Measurements from ENCODE around the gene ATXN7L1.
"Not testable (repeated sequence)": the region's sequence is repeated elsewhere in the genome, so short reads cannot be mapped to it uniquely, and the experiment has no call there.

The ATXN7L1 gene

DNA sequence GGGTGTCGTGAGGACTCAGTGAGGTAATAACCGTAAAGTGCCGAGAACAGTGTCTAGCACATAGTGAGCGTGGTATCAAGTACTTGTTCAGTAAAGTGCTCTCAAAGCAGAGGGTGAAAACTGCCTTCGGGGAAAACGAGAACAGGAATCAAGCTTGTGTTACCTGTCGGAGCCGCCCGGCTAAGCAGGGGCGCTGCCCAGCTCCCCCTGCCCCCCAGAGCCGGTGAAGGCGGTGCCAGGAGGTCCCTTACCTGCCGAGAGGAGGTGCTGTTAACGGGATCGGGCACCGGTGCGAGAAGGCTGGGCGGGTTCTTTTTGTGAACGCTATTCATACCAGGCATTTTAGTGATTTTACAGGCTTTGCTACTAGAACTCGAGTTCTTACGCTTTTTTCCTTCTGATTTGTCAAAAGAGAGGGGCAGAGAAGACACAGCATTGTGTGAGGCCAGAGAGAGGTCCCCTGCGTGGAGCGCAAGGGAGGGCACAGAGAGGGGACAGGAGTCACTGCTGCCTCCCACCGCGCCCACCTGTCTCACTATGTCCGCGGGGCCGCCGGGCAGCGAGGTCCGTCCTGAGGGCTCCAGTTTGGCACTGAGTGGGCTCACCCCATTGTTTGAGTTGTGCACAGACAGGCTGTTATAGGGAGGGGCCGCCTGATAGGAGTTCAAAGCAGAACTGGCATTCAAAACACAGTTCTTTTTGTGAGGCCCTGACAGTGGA is 262.6 kb downstream of the ATXN7L1 start:
- DNase-seq (ENCODE audit: low read depth in 2 of 2): no peak

DNA sequence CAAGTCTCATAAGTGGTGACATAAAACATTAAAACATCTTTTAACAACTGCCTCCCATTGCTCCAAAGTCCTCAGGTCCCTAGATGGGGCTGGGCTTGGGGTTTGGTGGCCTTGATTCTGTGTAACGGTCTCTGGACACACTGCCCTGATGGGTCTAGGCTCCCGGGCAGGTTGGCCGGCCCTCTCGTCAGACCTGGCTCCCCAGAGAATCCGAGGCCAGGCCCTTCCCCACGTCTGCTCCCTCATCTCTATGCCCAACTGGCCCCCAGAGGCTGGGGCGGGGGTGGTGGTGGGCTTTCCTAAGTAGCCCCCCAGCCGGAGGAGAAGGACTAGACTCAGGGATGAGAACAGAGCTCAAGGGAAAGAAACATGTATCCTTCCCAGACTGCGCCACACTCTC is 263.6 kb downstream of the ATXN7L1 start:
- DNase-seq (ENCODE audit: low read depth in 2 of 2): no peak

- DNase-seq (ENCODE audit: low read depth in 2 of 2): no peak
Observed at GRCh38 chr7:105611856-105612775, 264.3 kb downstream of the ATXN7L1 start.

DNA sequence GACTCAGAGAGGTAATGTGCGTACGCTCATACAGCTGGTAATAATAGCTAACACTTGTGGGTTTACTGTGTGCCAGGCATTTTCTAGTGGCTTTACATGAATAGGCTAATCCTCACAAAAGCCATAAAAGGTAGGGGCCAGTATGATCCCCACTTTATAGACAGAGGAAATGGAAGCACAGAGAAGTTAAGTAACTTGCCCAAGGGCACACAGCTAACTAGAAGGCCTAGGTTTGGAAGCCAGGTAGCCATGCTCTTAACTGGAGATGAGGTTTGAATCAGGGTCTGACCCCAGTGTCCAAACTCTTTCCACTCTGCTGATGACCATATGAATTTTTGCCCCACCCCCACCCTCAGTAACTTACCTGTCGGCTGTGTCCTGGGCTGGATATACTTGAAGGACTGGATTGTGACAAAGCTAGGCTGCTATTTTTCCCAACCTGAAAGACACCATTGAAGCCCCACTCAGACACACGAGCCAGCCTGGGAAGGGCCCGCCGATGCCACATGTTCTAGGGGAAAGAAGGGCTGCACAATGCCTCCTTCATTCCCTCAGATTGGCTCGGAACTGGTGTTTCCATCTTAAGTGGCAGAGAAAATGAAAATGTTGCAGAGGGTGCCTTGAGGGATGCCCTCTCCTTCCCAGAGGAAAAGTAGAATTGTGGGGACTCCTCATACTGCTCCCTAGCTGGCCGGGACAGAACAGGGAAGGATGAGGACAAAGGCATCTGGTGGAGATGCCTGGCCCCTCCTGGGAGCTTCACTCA is 266.1 kb downstream of the ATXN7L1 start:
- no peak for DNase-seq (ENCODE audit: low read depth in 2 of 2)

GRCh38 chr7:105602325-105603305 is 273.8 kb downstream of the ATXN7L1 start:
- no peak for DNase-seq (ENCODE audit: low read depth in 2 of 2)

- DNase-seq (ENCODE audit: low read depth in 2 of 2): no peak
Observed at GRCh38 chr7:105600720-105601550, 275.5 kb downstream of the ATXN7L1 start.

GRCh38 chr7:105599551-105599950 is 276.8 kb downstream of the ATXN7L1 start:
- no peak for DNase-seq (ENCODE audit: low read depth in 2 of 2)

DNA sequence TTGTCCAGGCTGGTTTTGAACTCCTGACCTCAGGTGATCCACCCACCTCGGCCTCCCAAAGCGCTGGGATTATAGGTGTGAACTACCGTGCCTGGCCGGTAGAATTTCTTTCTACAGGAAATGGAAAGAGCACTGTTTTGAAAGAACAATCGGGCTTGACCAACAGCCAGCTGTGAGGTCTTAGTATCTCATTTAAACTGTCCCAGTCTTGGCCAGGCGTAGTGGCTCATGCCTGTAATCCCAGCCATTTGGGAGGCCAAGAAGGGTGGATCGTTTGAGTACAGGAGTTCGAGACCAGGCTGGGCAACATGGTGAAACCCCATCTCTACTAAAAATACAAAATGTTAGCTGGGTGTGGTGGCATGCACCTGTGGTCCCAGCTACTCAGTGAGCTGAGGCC is 277.3 kb downstream of the ATXN7L1 start:
- not testable (repeated sequence) for DNase-seq (ENCODE audit: low read depth in 2 of 2)

- DNase-seq (ENCODE audit: low read depth in 2 of 2): no peak
Observed at GRCh38 chr7:105596866-105597265, 279.5 kb downstream of the ATXN7L1 start.

DNA sequence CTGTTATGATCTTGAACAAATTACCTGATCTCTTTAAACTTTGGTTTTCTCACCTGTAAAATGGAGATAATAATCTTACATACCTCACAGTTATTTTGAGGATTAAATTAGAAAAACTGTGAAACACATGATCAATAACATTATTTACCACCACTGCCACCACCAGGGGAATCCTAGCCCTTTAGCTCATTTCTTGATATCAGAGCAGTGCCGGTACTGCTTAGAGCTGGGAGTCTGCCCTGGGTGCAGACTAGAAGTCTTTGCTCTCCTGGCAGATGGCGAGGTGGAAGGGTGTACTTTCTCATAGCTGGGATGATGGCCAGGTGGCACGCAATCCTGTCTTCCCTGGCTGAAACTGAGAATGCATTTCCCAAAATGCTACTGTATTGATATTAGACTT is 282.4 kb downstream of the ATXN7L1 start:
- no peak for DNase-seq (ENCODE audit: low read depth in 2 of 2)

DNA sequence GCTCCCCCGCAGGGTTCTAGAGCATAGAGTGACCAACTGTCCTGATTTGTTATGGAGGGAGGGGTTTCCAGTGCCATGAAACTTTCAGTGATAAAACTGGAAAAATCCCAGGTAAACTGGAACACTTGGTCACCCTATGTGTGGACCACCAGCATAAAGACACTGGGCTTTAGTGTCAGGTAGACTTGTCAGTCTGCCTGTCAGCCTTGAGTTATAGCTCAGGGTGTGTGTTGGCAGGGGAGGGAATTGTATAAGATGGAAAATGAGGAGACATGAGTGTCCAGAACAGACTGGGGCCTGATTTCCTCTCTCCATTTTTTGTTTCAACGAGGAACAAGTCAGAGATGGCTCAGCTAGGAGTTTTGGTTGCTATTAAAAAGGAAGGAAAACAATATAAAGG is 284.9 kb downstream of the ATXN7L1 start:
- no peak for DNase-seq (ENCODE audit: low read depth in 2 of 2)

DNA sequence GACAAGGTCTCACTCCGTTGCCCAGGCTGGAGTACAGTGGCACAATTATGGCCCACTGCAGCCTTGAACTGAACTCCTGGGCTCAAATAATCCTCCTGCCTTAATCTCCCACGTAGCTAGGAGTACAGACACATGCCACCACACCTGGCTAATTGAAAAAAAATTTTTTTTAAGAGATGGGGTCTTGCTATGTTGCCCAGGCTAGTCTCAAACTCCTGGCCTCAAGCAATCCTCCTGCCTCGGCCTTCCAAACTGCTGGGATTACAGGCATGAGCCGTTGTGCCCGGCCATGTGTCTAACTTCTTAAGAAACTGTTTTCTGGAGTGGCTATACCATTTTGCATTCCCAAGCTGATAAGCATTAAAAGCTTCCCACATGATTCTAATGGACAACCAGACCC is 285.6 kb downstream of the ATXN7L1 start:
- no peak for DNase-seq (ENCODE audit: low read depth in 2 of 2)

DNA sequence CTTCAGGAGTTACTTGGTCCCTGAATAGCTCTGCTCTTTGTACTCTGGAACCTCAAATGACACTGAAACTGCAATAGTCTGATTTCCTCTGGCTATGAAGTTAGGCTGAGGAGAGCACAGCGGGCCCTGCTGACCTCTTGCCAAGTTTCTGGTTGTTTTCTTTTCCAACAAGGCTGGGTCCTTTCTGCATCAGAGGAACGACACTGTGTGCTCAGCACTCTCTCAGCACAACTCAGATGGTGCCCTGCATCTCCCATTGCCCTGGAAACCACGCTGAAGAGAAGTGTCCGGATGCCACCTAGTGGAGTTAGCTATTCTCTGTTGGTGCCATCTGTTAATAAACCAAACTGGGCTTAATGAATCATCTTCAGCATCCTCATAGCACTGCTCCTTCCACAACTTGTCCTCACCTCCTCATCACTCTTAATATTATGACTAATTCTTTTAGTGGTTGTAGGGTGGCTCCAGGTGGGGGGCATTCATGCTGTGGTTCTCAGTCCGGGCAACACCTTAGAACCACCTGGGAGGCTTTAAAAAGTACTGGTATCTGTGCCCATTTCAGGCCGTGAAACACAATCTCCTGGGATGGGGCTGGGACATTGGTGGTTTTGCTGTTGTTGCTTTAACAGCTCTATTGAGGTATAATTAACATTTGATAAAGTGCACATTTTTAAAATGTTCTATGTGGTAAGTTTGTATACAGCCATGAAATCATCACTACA is 286.9 kb downstream of the ATXN7L1 start:
- DNase-seq (ENCODE audit: low read depth in 2 of 2): peak; percentile 10 to 15

- no peak for DNase-seq (ENCODE audit: low read depth in 2 of 2)
Observed at GRCh38 chr7:105587909-105588635, 288.3 kb downstream of the ATXN7L1 start.

DNA sequence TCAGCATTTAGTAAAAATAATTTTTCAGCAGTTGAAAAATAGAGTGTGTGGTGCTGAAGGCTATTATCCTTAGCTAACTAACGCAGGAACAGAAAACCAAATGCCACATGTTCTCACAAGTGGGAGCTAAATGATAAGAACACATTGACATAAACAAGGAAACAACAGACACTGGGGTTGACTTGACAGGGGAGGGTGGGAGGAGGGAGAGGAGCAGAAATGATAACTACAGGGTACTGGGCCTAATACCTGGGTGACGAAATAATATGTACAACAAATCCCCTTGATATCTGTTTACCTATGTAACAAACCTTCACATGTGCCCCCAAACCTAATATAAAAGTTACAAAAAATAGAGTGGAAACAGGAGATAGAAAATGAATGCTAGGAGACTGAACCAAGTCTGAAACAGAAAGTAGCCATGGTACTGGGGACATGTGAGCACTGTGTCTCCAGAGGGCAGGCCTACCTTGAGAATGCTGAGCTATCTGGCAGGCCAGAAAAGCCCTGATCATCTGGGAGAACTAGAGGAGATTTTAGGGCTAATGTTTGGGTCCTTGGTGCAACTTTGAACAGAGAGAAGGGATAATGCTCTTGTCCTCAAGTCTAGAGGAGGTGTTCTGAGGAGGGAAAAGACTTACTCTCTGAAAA is 290.4 kb downstream of the ATXN7L1 start:
- no peak for DNase-seq (ENCODE audit: low read depth in 2 of 2)

GRCh38 chr7:105584165-105584564 is 292.2 kb downstream of the ATXN7L1 start:
- no peak for DNase-seq (ENCODE audit: low read depth in 2 of 2)

- DNase-seq (ENCODE audit: low read depth in 2 of 2): no peak
Observed at GRCh38 chr7:105583061-105583460, 293.3 kb downstream of the ATXN7L1 start.

Measured in activated CD4-positive, alpha-beta T cell treated with anti-CD3 and anti-CD28 coated beads for 24 hours (primary cell).